AG09319 (cell line): ENCODE data around the gene PPIB.
"Not testable (repeated sequence)": the region's sequence is repeated elsewhere in the genome, so short reads cannot be mapped to it uniquely, and the experiment has no call there.

Source experiments
- DNase-seq: peaks from one replicate; pipeline ENCODE4 v3.0.0-alpha.2; 2010; ENCODE audit warnings: low read depth; ENCODE audit errors: extremely low read depth
- TF ChIP-seq, protein P1 (sequence below): IDR thresholded peaks from 2 replicates; pipeline ENCODE4 v1.5.1; 2011; ENCODE audit warnings: low read depth, mild to moderate bottlenecking, inconsistent platforms, low read length, moderate library complexity

The PPIB gene

DNA sequence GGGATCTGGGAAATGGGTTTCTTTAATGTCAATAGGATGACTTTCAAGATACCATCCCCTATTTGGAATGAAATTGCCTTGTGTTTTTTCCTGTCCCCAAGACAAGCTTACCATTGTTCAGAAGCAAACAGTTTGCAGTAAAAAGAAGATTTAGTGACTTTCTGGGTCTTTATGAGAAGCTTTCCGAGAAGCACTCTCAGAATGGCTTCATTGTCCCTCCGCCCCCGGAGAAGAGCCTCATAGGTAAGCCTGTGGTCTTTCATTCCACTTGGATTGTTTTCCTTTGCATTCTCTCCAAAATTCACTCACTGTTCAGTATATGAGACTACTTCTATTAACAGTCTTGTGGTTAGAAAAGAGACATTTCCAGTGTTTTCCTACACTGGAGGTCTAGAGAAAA lies 36.8 kb downstream of the PPIB start:
- no peak for DNase-seq
- TF ChIP-seq, protein P1, sequence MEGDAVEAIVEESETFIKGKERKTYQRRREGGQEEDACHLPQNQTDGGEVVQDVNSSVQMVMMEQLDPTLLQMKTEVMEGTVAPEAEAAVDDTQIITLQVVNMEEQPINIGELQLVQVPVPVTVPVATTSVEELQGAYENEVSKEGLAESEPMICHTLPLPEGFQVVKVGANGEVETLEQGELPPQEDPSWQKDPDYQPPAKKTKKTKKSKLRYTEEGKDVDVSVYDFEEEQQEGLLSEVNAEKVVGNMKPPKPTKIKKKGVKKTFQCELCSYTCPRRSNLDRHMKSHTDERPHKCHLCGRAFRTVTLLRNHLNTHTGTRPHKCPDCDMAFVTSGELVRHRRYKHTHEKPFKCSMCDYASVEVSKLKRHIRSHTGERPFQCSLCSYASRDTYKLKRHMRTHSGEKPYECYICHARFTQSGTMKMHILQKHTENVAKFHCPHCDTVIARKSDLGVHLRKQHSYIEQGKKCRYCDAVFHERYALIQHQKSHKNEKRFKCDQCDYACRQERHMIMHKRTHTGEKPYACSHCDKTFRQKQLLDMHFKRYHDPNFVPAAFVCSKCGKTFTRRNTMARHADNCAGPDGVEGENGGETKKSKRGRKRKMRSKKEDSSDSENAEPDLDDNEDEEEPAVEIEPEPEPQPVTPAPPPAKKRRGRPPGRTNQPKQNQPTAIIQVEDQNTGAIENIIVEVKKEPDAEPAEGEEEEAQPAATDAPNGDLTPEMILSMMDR: no peak

DNA sequence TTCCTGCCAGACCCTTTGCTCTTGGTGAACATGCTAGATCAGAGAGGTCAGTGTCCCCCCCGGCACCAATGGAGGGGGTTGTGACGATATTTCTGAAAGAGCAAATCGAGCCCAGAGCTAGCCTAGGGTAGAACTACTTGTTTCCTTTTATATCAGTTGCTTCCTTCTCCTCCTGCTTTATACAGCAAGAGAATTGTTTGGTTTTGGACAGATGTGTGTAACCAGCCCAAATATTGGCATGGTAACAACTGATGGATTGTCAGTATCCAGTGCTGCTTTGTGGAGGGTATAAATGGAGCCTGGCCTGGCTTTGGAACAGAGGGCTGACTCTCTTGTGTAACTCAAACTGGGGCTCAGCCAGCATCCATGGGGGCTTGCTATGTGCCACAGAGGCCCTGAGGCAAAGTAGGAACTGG lies 39.9 kb downstream of the PPIB start:
- TF ChIP-seq, protein P1: no peak

DNA sequence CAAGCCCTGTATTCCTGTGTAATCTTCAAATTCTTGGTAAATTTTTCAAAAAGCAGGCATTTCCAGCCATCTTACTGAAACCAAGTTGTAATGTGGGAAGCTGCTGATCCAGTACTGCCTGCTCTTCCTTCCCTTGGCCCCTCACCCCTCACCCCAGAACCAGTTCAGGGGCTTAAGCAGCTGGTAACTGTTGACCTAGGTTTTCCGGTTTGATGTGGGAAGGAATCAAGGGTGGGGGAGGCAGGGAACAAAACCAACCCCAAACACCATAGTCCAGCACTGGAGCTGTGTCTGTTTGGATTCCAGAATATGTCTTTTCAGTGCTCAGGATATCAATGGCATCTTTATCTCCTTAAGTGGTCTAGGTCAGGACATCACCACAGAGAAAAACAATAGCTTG lies 40.4 kb downstream of the PPIB start:
- TF ChIP-seq, protein P1: no peak
- no peak for DNase-seq

More for the DNA sequence above, 39.9 kb downstream of the PPIB start:
- no peak for DNase-seq

DNA sequence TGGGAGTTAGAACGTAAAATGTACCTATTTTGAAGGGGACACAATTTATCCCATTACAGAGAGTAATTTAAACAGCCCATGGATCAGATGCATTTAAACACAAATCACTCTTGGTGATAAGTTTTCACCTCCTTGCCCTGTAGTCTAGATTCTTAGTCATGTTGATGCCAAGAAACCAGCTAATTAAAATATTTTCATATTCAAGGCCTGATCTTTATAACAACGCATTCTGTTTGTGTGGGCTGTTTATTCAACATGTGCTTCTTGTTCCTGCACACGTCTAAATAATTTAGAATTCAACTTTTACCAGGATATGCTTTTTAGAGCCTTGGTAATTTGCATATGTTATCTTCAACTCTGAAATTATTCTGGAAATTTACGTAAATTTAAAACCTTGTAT lies 41.2 kb downstream of the PPIB start:
- TF ChIP-seq, protein P1: no peak
- DNase-seq: no peak

DNA sequence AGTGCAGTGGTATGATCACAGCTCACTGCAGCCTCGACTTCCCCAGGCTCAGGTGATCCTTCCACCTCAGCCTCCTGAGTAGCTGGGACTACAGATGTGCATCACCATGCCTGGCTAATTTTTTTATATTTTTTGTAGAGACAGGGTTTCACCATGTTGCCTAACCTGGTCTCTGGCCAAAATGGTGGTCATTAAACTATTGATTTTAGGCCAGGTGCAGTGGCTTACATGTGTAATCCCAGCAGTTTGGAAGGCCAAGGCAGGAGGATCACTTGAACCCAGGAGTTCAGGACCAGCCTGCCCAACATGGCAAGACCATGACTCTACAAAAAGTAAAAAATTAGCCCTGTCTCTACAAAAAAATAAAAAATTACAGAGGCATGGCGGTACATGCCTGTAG lies 42.5 kb downstream of the PPIB start:
- DNase-seq: not testable (repeated sequence)

DNA sequence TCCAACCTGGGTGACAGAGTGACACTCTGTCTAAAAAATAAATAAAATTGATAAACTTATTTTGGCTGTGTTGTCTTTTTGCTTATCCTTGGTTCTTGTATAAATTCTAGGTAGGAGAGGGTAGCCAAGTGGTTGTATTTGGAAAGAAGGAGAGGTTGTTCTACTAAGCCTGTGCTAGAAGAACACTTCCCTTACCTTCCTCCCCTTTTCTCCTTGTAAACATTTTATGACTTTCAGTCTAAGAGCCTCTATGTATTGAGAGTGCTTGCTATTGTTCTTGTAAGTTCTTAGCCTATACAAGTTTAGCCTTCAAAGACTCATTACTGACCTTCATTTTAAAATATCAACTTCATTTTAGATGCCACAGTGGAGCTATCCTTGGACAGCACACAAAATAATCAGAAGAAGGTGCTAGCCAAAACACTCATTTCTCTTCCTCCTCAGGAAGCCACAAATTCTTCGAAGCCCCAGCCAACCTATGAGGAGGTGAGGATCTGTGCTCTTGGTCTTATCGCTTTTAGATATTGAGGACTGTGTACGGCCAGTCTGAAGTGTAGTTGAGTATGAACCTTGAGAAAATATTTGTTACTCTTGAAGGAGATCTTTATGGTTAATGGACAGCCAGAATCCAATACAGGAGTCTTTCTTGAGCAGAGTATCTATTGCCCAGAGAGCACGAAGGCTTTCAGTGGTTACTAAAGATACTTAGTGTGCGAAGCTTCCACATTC lies 44.9 kb downstream of the PPIB start:
- TF ChIP-seq, protein P1: no peak
- no peak for DNase-seq

DNA sequence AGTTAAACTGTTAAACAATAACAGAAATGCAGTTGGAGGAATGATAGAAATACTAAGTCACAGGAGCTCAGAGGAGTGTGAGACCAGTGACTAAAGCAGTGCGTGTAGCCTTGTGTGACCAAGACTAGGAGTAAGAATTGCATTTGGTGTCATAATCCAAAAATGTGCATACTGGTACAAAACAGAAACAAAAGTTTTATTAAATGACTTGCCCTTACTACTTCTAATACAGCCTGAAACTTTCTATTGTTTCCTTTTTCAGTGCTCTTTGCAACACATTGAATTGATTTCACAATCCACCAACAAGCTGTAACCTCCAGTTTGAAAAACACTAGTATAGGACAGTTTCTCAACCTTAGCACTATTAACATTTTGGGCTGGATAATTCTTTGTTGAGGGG lies 49.9 kb downstream of the PPIB start:
- TF ChIP-seq, protein P1: no peak
- DNase-seq: no peak
